EL (cell line): ENCODE data around the gene GDPD5.

ENCODE experiments used
- DNase-seq: peaks from one replicate; pipeline ENCODE4 v3.0.0-alpha.2; 2016

The GDPD5 gene

GRCh38 chr11:75525433-75526191 is at the start of gene GDPD5:
Gene GDPD5 (minus strand): TSS chr11:75525941. CDS start chr11:75477735, 48,206 bp downstream.
- DNase-seq, result peak; percentile 82

- DNase-seq, result peak; percentile 21
Observed at GRCh38 chr11:75574698-75575602, 49.2 kb upstream of the GDPD5 start.

- no peak for DNase-seq
Observed at GRCh38 chr11:75572744-75573143, 47.0 kb upstream of the GDPD5 start.

- DNase-seq, result no peak
Observed at GRCh38 chr11:75571625-75572024, 45.9 kb upstream of the GDPD5 start.

- DNase-seq, result no peak
Observed at GRCh38 chr11:75570559-75571139, 44.9 kb upstream of the GDPD5 start.

- no peak for DNase-seq
Observed at GRCh38 chr11:75568616-75569219, 43.0 kb upstream of the GDPD5 start.

- DNase-seq, result no peak
Observed at GRCh38 chr11:75567971-75568370, 42.2 kb upstream of the GDPD5 start.

GRCh38 chr11:75566763-75567279 is 41.1 kb upstream of the GDPD5 start:
- no peak for DNase-seq

- DNase-seq, result no peak
Observed at GRCh38 chr11:75565916-75566762, 40.4 kb upstream of the GDPD5 start.

- DNase-seq, result peak; percentile 92
Observed at GRCh38 chr11:75565221-75565814, 39.6 kb upstream of the GDPD5 start.

GRCh38 chr11:75563978-75564552 is 38.3 kb upstream of the GDPD5 start:
- peak; percentile 90 for DNase-seq

GRCh38 chr11:75563501-75563977 is 37.8 kb upstream of the GDPD5 start:
- DNase-seq, result no peak

- DNase-seq, result peak; percentile 83
Observed at GRCh38 chr11:75562836-75563484, 37.2 kb upstream of the GDPD5 start.

- peak; percentile 89 for DNase-seq
Observed at GRCh38 chr11:75562048-75562835, 36.5 kb upstream of the GDPD5 start, which contains the start of gene SERPINH1. Gene SERPINH1 (plus strand): TSS chr11:75562253. CDS start chr11:75566350, 4,097 bp downstream.

GRCh38 chr11:75561426-75562047 is 35.8 kb upstream of the GDPD5 start:
- DNase-seq, result no peak

- peak; percentile 30 for DNase-seq
Observed at GRCh38 chr11:75560644-75561043, 34.9 kb upstream of the GDPD5 start.

GRCh38 chr11:75558939-75559843 is 33.5 kb upstream of the GDPD5 start:
- peak; percentile 71 for DNase-seq
